Heart right ventricle (tissue), 16 donors: ENCODE data around the gene TCP11X2. TPM values are rescaled to one million over a fixed set of nuclear protein-coding genes. Genes with fewer than 3 reads are reported as not detected.
"Not testable (repeated sequence)": the region's sequence is repeated elsewhere in the genome, so short reads cannot be mapped to it uniquely, and the experiment has no call there.

ENCODE experiments used
- ATAC-seq, 8 donors: fragments of 200-7000 bp; cut with Tn5 transposase; one replicate each; pipeline ENCODE4 v1.9.1; 2020; ENCODE audit warnings: mild to moderate bottlenecking in 8 of 8, moderate library complexity in 8 of 8, moderate number of reproducible peaks in 1 of 8
- DNase-seq, 2 donors: peaks; one replicate each; pipeline ENCODE4 v3.0.0-alpha.2; 2020
- H3K27ac ChIP-seq, 10 donors: fragments of 200-600 bp; sonication (generic) in 2 of 10; one replicate each; pipeline versions ENCODE4 v1.5.0 to v1.8.0; 2020 to 2022; ENCODE audit warnings: mild to moderate bottlenecking in 3 of 10
- H3K27me3 ChIP-seq, 7 donors: fragments of 200-600 bp; one replicate each; pipeline ENCODE4 v1.8.0; 2021 to 2022; ENCODE audit warnings: mild to moderate bottlenecking in 2 of 7
- H3K36me3 ChIP-seq, 9 donors: fragments of 200-600 bp; sonication (generic) in 1 of 9; one replicate each; pipeline versions ENCODE4 v1.5.0 to v1.8.0; 2020 to 2022; ENCODE audit warnings: mild to moderate bottlenecking in 2 of 9
- H3K4me1 ChIP-seq, 9 donors: fragments of 200-600 bp; sonication (generic) in 1 of 9; one replicate each; pipeline versions ENCODE4 v1.5.0 to v1.8.0; 2020 to 2022; ENCODE audit warnings: mild to moderate bottlenecking in 4 of 9
- H3K4me3 ChIP-seq, 10 donors: fragments of 200-600 bp; sonication (generic) in 2 of 10; one replicate each; pipeline versions ENCODE4 v1.5.0 to v1.8.0; 2020 to 2022; ENCODE audit warnings: mild to moderate bottlenecking in 7 of 10, moderate library complexity in 2 of 10
- H3K9me3 ChIP-seq, 11 donors: fragments of 200-600 bp in 10 of 11; sonication (generic) in 2 of 11; one replicate each; pipeline versions ENCODE4 v1.5.0 to v1.8.0; 2013 to 2022; ENCODE audit warnings: mild to moderate bottlenecking in 2 of 11, control low read depth in 1 of 11, moderate library complexity in 1 of 11
- WGBS, 2 donors: extraction: QIAGEN DNeasy Blood & Tissue Kit; methylation state at CpG; one replicate each; pipeline ENCODE4 v1.1.7; 2013; ENCODE audit warnings: inconsistent platforms in 1 of 2; 5-methylcytosine and 5-hydroxymethylcytosine counted together
- intact Hi-C, 10 donors: fragments of 100-400 bp; cut with DNase I; formaldehyde crosslinking; loops; one replicate each; pipeline versions ENCODE4 v1.11.1 to v1.14.2; 2022
- long read RNA-seq, 3 donors: library from polyadenylated mRNA; unstranded; transcript quantifications; one replicate each; pipeline ENCODE4 v2.0.0, GENCODE V29; 2020 to 2021
- polyA plus RNA-seq, 2 donors: library from polyadenylated mRNA; stranded (reverse); fragments of 200-250 nt; gene quantifications; one replicate each; pipeline ENCODE4 v1.2.3, GENCODE V29; 2013
- total RNA-seq, 10 donors: library from RNA; stranded (reverse); fragmentation: NEBNext Ultra II Directional in 3 of 10; extraction: Animal tissue kit (Norgen Biotek cat#: 25700) in 3 of 10; gene quantifications; one replicate each; pipeline versions ENCODE4 v1.2.1 to v1.2.4, GENCODE V29; 2021 to 2023
- TF ChIP-seq, protein P1 (sequence below), 9 donors: fragments of 200-600 bp; sonication (generic) in 2 of 9; IDR thresholded peaks; one replicate each; pipeline versions ENCODE4 v1.5.0 to v1.8.0; 2021 to 2022; ENCODE audit warnings: antibody characterized with exemption in 9 of 9, mild to moderate bottlenecking in 5 of 9, moderate library complexity in 1 of 9
- donor health status: Arrhythmogenic right ventricular cardiomyopathy.
- donor health status: ischemic (EF 13 %, LVEDD 7.1; RV severe dilation, severe dysfunction).
- donor health status: healthy with polysubstance abuse.
- donor health status: DM: no; HTN: yes; CAD: no.
- donor health status: DM: no; HTN: no; CAD: no.
- donor health status: ischemic (EF 25% LVEDD 6.9; RV normal size, moderate dysfunction).
- donor health status: ischemic (EF 25% LVEDD 5.7; RV mildly dilated, moderate dysfunction).
- donor health status: healthy.
- donor health status: DM: yes; HTN: yes; CAD: no.
- donor health status: Ischemic cardiomyopathy.
- donor health status: ischemic (EF 35%, LVEDD 5.7; RV mildly dilated, moderate dysfunction).
- donor health status: nonischemic (EF 11% LVEDD 7.7; RV severe dilation, severe dysfunction).
- donor health status: DM: yes; HTN: yes; CAD: no.
- donor health status: PGD.
- donor health status: ischemic (EF 29% LVEDD 5.4; RV normal size, mild dysfunction).
- donor health status: nonischemic (EF 23%, LVEDD 6.1; RV moderate dilation, normal function).

Gene TCP11X2
- not detected for total RNA-seq
- not detected for polyA plus RNA-seq
- long read RNA-seq, donor 1: 0 reads
- long read RNA-seq, donor 2: 0 reads
- long read RNA-seq, donor 3: 0 reads

DNA sequence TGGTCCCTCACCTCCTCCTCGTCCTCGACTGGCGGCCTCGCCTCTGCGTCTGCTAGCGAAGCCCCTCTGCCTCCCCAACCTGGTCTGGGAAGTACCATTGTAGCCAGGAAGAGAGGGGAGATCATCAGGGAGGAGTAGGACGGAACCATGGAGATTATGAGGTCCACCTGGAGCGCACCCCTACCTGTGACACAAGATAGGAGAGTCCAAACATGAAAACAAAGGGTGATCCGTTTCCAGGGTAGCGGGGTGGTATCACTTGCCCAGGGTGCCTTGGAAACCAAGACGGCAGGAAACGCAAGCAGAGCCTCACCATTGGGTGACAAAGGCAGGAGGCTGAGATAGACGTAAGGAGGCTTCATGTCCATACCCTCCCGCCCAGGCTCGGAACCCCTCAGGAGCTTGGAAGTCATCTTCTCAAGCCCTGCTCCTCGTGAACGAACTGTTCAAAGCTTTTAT, at the start of gene TCP11X2:
TCP11X2 (minus strand) TSS at position 51 of the 459 bp plus-strand sequence.
- intact Hi-C loops, H3K27ac ChIP-seq, ATAC-seq, DNase-seq, H3K4me1 ChIP-seq, H3K27me3 ChIP-seq, H3K36me3 ChIP-seq, H3K4me3 ChIP-seq, H3K9me3 ChIP-seq: not testable (repeated sequence)
- WGBS, 2 donors: 31 to 61% methylated on average over 7 of the region's 17 CpGs

DNA sequence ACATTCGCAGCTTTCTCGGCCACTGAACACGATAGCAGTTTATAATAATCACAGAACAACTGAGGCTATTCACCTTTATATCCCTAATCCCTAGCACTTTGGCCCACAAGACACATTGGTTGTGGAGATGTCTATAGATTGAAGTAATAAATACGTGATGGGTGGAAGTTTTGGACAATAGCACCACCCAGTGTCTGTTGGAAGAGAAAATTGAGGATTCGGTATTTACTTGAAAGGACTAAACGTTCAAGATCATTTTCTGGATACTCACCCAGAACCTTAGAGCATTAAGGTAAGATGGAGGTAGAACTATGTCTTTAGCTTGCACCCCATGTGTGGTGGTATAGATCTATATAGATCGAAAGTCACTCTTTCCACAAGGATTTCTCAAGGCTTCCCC, 45.7 kb upstream of the TCP11X2 start:
- Histone ChIP-seq H3K9me3 (no peaks in the 10 kb centered on the region), H3K36me3 (no peaks in the 10 kb centered on the region), H3K27me3 (peaks cover 0 to 79% (median 8%) of the 10 kb centered on the region in 7 donors), H3K4me3 (peak overlapping the region in 2 of 10 donors; percentile 51 to 52), H3K27ac (peak overlapping the region in 1 of 10 donors; percentile 4), H3K4me1 (peaks cover 0 to 7% (median 0%) of the 10 kb centered on the region in 9 donors)
- DNase-seq (no peak), ATAC-seq (peak in 1 of 8 donors; percentile 56)
- TF ChIP-seq, protein P1, sequence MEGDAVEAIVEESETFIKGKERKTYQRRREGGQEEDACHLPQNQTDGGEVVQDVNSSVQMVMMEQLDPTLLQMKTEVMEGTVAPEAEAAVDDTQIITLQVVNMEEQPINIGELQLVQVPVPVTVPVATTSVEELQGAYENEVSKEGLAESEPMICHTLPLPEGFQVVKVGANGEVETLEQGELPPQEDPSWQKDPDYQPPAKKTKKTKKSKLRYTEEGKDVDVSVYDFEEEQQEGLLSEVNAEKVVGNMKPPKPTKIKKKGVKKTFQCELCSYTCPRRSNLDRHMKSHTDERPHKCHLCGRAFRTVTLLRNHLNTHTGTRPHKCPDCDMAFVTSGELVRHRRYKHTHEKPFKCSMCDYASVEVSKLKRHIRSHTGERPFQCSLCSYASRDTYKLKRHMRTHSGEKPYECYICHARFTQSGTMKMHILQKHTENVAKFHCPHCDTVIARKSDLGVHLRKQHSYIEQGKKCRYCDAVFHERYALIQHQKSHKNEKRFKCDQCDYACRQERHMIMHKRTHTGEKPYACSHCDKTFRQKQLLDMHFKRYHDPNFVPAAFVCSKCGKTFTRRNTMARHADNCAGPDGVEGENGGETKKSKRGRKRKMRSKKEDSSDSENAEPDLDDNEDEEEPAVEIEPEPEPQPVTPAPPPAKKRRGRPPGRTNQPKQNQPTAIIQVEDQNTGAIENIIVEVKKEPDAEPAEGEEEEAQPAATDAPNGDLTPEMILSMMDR (IDR thresholded peaks at IDR 0.05): peak in 4 of 9 donors; percentile 8 to 30 (median 26)
- intact Hi-C loops: loop anchor here in 1 of 10 donors (10.0 kb wide), 1 partner anchor 347 kb away; no protein-coding TSS in a partner anchor
- 40 to 47% methylated on average over 7 of the region's 7 CpGs for WGBS, 2 donors

DNA sequence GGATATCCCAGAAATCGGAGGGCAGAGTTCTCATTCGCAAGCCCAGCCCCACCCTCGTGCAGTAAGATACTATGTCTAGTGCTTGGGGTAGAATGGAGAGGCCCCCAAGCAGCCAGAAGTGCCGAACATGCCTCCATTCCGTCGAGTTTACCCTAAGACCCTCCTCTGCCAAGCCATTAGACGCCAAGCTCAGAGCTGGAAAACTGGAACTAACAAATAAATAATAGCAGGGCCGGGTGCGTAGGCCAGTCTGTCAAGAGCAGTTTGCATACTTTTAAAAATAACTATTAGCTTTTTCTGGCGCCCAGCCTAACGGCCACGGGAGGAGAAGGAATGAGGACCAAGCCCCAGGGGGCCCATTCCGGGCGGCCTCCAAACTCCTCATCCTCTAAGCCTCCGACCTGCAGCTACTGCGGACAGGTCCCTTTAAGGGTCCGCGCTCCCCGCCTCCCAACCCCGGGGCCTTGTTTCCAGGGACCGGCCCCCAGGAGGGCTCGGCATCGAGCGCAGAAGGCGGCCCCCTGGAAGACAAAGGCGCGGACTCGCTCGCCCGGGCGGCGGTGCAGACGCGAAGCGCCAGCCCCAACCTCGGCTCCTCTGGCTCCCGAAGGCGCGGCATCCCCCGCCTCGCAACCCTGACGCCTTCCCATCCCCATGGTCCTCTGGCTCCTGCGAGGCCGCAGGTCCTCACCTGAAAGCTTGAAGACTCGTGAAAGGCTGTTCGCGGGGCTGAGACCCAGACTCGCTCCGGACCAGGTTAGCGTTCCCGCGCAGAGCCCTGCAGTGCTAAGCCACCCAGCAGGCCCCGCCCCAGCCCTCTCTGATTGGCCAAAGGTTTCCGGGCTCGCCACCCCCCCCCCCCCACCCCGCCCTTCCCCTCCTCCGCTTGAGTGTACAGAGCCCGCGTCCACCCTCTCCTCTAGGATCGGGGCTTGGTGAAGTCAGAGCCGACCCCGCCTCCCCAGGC, 44.6 kb upstream of the TCP11X2 start, which contains the start of gene TMSB15A:
TMSB15A (minus strand) TSS at position 765 of the 967 bp plus-strand sequence.
- peak; percentile 63 to 67 for DNase-seq
- H3K4me1 ChIP-seq: peaks cover 0 to 7% (median 0%) of the 10 kb centered on the region in 9 donors
- no peaks in the 10 kb centered on the region for H3K9me3 ChIP-seq
- peak within 1 kb of the TSS; percentile 2 to 58 (median 46) for H3K4me3 ChIP-seq
- H3K36me3 ChIP-seq: no peaks in the 10 kb centered on the region
- 0 to 1% methylated on average over 39 to 55 of the region's 62 CpGs for WGBS, 2 donors
- intact Hi-C loops: loop anchor here in 1 of 10 donors (10.0 kb wide), 1 partner anchor 349 kb away; no protein-coding TSS in a partner anchor
- H3K27me3 ChIP-seq: peaks cover 0 to 76% (median 8%) of the 10 kb centered on the region in 7 donors
- peak within 1 kb of the TSS in 1 of 10 donors; percentile 4 for H3K27ac ChIP-seq
- TF ChIP-seq, protein P1 (IDR thresholded peaks at IDR 0.05): no peak
- peak; percentile 71 to 94 (median 90) for ATAC-seq

- TF ChIP-seq, protein P1 (IDR thresholded peaks at IDR 0.05): no peak
- Histone ChIP-seq H3K36me3 (no peaks in the 10 kb centered on the region), H3K4me3 (no peak overlapping the region), H3K27ac (no peak overlapping the region), H3K4me1 (peaks cover 0 to 7% (median 0%) of the 10 kb centered on the region in 9 donors), H3K9me3 (no peaks in the 10 kb centered on the region), H3K27me3 (peaks cover 0 to 83% (median 8%) of the 10 kb centered on the region in 7 donors)
- 100% methylated on average over 1 of the region's 1 CpG for WGBS, 2 donors
- ATAC-seq (no peak), DNase-seq (no peak)
- intact Hi-C loops: loop anchor here in 1 of 10 donors (10.0 kb wide), 1 partner anchor 350 kb away; no protein-coding TSS in a partner anchor
Measured at GRCh38 chrX:102514536-102514935, 42.9 kb upstream of the TCP11X2 start.
